RPMI8226 (cell line): Measurements from ENCODE around the gene OR56B1.
"Not testable (repeated sequence)": the region's sequence is repeated elsewhere in the genome, so short reads cannot be mapped to it uniquely, and the experiment has no call there.

Source experiments
- DNase-seq: peaks from one replicate; pipeline ENCODE4 v3.0.0-alpha.2; 2015

OR56B1 gene, protein sequence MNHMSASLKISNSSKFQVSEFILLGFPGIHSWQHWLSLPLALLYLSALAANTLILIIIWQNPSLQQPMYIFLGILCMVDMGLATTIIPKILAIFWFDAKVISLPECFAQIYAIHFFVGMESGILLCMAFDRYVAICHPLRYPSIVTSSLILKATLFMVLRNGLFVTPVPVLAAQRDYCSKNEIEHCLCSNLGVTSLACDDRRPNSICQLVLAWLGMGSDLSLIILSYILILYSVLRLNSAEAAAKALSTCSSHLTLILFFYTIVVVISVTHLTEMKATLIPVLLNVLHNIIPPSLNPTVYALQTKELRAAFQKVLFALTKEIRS

GRCh38 chr11:5736396-5736795 is at the start of gene OR56B1:
Gene OR56B1 (plus strand): TSS chr11:5736448. CDS start chr11:5736517, 69 bp downstream.
- DNase-seq: no peak

DNA sequence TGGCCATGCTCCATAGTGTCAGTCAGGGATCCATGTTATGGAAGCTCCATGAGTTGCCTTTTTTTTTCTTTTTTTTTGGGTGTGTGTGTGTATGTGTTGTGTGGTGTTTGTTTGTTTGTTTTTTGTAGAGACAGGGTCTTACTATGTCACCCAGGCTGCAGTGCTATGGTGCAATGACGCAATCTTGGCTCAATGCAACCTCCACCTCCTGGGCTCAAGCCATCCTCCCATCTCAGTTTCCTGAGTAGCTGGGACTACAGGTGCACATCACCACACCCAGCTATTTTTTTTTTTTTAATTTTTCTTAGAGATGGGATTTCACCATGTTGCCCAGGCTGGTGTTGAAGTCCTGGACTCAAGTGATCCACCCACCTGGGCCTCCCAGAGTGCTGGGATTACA is 47.8 kb upstream of the OR56B1 start:
- DNase-seq: no peak

DNA sequence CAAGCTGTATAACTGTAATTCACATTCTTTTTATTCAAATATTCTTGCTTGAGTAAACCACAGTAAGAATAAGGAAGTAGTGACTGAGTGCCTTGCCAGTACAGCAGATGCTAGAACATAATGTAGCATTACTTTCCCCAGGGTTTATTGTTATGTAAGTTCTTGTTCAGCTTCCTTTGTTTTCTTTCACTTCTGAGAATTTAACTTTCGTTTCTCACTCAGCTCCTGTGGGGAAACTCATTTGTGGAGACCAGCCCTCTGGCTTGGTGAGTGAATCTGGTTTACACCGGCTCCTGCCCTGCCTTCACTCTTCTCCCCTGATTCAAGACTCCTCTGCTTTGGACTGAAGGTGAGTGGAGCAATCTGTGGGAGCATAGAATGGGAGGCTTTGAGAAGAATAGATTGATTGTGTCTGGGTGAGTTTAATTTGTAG is 46.7 kb upstream of the OR56B1 start, which contains the start of gene TRIM22:
TSS of gene TRIM22 (plus strand) at position 240 of the 433 bp plus-strand sequence. CDS start 6,443 bp downstream, outside the sequence.
- peak; percentile 50 for DNase-seq

- no peak for DNase-seq
Observed at GRCh38 chr11:5690216-5690615, 46.0 kb upstream of the OR56B1 start.

GRCh38 chr11:5690736-5691135 is 45.5 kb upstream of the OR56B1 start:
- no peak for DNase-seq

GRCh38 chr11:5691238-5691963 is 44.8 kb upstream of the OR56B1 start:
- DNase-seq: not testable (repeated sequence)

DNA sequence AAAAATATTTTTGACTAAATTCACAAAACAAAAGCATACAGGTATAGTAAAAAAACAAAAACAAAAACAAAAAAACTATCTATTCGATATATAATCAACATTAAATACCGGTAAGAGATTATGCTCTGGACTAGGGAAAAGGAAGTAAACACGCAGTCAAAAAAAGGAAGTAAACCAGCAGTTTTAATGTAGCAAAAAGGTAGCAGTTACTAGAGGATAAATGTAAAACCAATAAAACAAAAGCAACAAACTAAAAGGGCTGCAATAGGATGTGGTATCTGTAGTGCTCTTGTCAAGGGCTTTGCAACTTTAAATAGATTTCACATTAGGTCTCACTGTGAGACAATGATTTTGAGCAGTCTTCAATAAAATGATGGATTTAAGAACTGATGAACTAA is 44.3 kb upstream of the OR56B1 start:
- no peak for DNase-seq

GRCh38 chr11:5694642-5695041 is 41.6 kb upstream of the OR56B1 start:
- DNase-seq: no peak

DNA sequence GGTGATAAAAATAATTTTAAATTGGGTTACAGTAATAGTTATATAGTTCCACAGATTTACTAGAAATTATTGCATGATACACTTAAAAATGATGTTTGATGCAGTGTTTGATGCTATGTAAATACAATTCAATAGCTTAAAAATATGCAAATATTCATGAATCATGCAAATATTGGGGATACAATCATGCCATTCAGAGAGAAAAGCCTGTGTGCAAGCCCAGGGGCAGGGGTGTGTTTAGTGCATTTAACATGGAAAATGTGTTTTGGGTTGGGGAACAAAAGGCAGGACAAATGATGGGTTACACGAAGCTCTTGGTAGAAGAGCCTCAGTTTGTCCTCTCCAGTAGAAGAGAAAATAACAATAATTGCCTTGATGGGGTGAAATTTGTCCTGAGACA is 40.7 kb upstream of the OR56B1 start:
- no peak for DNase-seq

DNA sequence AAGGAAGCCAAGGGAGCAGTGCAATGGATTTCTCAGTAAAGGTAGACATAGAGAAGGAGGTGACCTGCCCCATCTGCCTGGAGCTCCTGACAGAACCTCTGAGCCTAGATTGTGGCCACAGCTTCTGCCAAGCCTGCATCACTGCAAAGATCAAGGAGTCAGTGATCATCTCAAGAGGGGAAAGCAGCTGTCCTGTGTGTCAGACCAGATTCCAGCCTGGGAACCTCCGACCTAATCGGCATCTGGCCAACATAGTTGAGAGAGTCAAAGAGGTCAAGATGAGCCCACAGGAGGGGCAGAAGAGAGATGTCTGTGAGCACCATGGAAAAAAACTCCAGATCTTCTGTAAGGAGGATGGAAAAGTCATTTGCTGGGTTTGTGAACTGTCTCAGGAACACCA is 40.0 kb upstream of the OR56B1 start:
- no peak for DNase-seq

DNA sequence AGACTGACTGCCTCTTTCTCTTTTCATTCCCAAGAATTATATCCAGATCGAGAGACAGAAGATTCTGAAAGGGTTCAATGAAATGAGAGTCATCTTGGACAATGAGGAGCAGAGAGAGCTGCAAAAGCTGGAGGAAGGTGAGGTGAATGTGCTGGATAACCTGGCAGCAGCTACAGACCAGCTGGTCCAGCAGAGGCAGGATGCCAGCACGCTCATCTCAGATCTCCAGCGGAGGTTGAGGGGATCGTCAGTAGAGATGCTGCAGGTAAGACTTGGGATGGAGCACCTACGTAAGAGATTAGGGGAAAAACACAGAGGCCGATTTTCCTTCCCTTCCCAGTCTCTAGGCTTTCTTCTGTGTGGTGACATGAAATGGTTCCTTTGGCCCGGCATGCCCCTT is 38.0 kb upstream of the OR56B1 start:
- no peak for DNase-seq

- no peak for DNase-seq
Observed at GRCh38 chr11:5700421-5701054, 35.7 kb upstream of the OR56B1 start.

DNA sequence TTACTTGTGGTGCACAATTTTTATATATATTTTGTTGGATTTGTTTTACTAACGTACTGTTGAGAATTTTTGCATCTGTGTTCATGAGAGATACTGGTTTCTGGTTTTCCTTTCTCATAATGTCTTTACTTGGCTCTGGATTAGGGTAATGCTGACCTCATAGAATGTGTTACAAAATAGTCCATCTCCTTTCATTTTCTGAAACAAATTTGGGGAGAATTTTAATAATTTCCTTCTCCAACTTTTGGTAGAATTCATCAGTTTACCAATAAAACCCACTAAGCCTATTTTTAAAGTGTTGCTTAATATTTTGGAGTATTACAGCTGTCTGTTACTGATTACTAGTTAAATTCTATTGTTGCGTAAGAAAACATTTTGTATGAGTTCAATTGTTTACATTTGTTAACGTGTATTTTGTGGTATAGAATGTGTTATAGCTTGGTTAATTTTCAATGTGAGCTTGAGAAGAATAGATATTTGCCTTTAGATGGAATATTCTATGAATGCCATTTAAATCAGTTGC is 35.1 kb upstream of the OR56B1 start:
- DNase-seq: no peak

GRCh38 chr11:5703741-5704536 is 32.3 kb upstream of the OR56B1 start:
- no peak for DNase-seq

GRCh38 chr11:5705688-5706087 is 30.6 kb upstream of the OR56B1 start:
- no peak for DNase-seq

DNA sequence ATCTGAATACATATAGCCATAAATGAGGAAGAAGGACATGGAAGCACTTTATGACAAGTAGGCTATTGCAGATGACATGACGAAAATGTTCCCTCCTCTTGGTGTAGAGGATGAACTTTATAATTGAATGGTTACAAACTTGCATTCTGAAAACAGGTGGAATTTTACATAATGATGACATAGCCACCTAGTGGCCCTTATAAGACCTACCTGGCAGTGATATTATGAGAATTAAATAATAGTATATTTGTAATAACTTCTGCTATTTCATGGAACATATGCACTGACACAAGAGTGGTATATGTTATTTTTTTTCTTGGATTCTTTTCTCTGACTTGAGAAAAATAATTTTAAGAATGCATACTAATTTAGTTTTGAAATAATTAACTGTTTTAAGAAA is 23.7 kb upstream of the OR56B1 start:
- DNase-seq: peak; percentile 8

- DNase-seq: no peak
Observed at GRCh38 chr11:5713695-5714094, 22.6 kb upstream of the OR56B1 start.

GRCh38 chr11:5716518-5716917 is 19.7 kb upstream of the OR56B1 start:
- not testable (repeated sequence) for DNase-seq

DNA sequence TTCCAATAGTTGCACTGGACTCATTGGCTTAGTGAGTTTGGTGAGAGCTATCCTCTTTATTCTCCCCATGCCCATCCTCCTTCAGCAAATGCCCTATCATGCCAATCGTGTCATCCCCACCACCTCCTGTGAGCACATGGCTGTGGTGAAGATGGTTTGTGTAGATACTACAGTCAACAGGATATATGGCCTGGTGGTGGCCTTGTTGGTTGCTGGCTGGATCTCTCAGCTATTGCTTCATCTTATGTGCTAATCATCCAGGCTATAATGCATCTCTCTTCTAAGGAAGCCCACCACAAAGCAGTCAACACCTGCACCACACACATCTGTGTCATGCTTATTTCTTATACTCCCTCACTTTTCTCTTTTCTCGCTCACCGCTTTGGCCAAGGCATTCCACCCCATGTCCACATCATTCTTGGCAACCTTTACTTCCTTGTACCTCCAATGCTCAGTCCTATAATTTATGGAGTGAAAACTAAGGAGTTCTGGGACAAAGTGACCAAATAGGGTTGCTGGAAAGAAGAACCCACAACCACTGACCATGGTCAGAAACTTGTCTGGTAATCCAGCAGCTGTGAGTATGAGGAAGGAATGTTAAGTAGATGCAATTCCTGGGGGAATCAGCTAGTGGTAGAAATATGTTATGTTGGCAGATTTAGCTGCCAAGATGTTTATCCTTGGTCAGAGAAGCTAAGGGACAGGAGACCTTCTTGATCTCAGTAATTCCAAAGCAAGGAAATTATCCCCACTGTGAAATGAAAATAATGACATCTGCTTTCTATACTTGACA is 16.3 kb upstream of the OR56B1 start:
- DNase-seq: no peak

DNA sequence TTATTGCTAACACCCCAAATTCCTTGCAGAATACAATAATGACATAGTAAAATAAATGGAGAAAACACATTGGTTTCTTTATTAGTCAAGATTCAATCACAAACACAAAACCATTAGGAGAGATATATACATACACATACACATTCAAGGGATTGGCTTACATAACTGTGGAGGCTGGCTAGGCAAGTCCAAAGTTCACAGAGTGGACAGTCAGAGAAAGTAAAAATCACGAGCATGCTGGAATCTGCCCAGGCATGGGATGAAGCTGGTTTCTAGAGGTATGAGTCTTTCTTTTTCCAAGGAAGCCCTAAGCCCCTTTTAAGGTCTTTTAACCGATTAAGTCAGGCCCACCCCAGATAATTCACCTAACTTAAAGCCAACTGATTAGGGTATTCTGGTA is 13.6 kb upstream of the OR56B1 start:
- no peak for DNase-seq

DNA sequence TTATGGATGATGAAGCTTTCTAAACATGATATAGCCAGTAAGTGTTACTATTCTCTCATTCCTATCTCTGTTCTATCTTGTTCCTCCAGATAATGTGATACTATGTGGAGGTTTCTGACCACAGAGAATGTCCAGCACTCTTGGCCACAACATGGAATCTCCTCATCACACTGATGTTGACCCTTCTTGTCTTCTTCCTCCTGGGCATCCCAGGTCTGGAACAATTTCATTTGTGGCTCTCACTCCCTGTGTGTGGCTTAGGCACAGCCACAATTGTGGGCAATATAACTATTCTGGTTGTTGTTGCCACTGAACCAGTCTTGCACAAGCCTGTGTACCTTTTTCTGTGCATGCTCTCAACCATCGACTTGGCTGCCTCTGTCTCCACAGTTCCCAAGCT is 9.9 kb upstream of the OR56B1 start:
- DNase-seq: no peak

GRCh38 chr11:5727691-5728090 is 8.6 kb upstream of the OR56B1 start:
- DNase-seq: no peak
